Upper lobe of left lung (tissue), 4 donors: ENCODE measurements around the gene LCN2.

Experiments used
- EP300 ChIP-seq, 4 donors: sonication (generic); formaldehyde crosslinking; IDR thresholded peaks; one replicate each; pipeline ENCODE4 v1.5.1; 2017; ENCODE audit warnings: antibody characterized with exemption in 4 of 4, control low read depth in 2 of 4
- POLR2A ChIP-seq, 4 donors: fragments of 450-650 bp; IDR thresholded peaks; one replicate each; pipeline ENCODE4 v1.5.1; 2016 to 2017; ENCODE audit warnings: antibody characterized with exemption in 4 of 4, mild to moderate bottlenecking in 2 of 4
- POLR2AphosphoS5 ChIP-seq, 2 donors: sonication (generic); formaldehyde crosslinking; IDR thresholded peaks; one replicate each; pipeline ENCODE4 v1.5.1; 2017; ENCODE audit warnings: antibody characterized with exemption in 2 of 2
- TF ChIP-seq, protein P1 (sequence below), 6 experiments: fragments of 450-650 bp in 4 of 6; fragments of 200-600 bp in 2 of 6; sonication (generic) in 2 of 6; IDR thresholded peaks; one replicate each; pipeline ENCODE4 v1.5.1; 2016 to 2019; ENCODE audit warnings: antibody characterized with exemption in 6 of 6

DNA sequence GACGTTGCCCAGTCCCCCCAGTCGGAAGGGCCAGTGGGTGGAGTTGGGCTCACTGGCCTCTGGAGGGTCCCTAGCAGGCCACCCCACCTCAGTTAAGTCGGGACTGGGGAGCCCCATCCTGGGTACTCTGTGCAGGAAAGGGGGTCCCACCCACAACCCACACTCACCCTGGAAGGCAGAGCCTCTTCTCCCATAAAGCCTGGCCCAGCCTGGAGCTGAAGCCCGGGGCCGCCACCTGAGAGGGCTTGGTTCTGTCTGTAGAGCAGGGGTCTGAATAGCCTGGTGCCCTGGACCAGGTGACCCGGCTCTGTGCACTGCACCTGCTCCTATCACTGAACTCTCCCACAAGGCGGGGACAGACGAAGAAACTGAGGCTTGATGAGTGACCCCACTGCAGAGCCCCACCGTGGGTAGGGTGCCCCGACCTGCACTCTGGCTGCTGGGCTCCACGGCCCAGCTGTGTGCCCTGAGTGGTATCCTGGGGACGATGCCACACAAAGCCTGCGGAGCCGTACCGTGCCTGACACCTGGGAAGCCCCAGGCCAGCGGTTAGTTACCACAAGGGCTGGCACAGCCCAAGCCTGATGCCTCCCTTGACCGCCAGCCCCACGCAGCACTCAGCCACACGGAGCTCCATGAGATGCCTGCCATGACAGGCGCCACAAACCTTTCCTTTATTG, 29.1 kb upstream of the LCN2 start:
- TF ChIP-seq, protein P1, sequence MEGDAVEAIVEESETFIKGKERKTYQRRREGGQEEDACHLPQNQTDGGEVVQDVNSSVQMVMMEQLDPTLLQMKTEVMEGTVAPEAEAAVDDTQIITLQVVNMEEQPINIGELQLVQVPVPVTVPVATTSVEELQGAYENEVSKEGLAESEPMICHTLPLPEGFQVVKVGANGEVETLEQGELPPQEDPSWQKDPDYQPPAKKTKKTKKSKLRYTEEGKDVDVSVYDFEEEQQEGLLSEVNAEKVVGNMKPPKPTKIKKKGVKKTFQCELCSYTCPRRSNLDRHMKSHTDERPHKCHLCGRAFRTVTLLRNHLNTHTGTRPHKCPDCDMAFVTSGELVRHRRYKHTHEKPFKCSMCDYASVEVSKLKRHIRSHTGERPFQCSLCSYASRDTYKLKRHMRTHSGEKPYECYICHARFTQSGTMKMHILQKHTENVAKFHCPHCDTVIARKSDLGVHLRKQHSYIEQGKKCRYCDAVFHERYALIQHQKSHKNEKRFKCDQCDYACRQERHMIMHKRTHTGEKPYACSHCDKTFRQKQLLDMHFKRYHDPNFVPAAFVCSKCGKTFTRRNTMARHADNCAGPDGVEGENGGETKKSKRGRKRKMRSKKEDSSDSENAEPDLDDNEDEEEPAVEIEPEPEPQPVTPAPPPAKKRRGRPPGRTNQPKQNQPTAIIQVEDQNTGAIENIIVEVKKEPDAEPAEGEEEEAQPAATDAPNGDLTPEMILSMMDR (IDR thresholded peaks at IDR 0.05) = no peak
- TF ChIP-seq POLR2A (IDR thresholded peaks at IDR 0.05) (no peak), EP300 (IDR thresholded peaks at IDR 0.05) (no peak), POLR2AphosphoS5 (IDR thresholded peaks at IDR 0.05) (no peak)
